GM18951 (cell line): Measurements from ENCODE around the gene UBC.

Experiments used
- POLR2A ChIP-seq: IDR thresholded peaks from 4 replicates; pipeline ENCODE4 v1.6.1; 2011; ENCODE audit warnings: mild to moderate bottlenecking; ENCODE audit not compliant: insufficient read length, insufficient read depth; ENCODE audit errors: extremely low read depth
- in situ Hi-C: fragments of 300-500 bp; cut with MboI; formaldehyde crosslinking; loops from one replicate; pipeline ENCODE4 v1.12.0; 2022; ENCODE audit warnings: low sequenced_read_pairs, mixed read lengths, inconsistent platforms; ENCODE audit not compliant: unreplicated experiment

The UBC gene

GRCh38 chr12:124863416-124864325, 50.8 kb downstream of the UBC start, which contains the start of gene SCARB1:
Gene SCARB1, minus strand, starts transcription at chr12:124863864. Its CDS starts 144 bp downstream, at chr12:124863720.
- in situ Hi-C loops = no loop called here
- TF ChIP-seq POLR2A = peak; percentile 95

DNA sequence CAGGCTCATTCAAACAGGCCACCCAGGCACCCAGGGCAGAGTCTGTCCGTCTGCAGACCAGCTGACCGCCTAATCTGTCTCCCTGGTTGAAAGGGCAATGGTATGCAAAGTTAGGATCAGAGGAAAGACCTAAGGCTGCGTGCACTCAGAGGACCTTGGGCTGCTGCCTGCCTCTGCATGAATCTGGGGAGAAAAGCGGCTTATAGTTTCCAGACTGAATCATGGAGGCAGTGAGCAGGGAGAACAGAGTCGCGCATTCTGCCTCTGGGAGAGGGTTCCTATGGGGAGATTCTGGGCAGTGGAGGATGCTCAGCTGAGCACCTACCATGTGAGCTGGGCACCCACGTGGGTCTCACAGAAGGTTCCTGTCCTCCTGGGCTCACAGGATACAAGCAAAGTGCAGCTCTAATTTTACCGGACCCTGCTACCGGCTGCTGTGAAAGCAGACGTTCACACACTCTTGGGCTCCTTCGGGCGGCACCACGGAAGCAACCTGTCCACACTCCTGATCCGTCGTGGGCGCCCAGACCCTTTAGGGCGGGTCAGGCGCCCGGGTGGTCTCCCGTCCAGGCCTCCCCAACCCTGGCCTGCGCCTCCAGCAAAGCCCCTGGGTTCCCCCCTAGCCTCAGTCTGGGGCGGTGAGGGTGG, 51.6 kb downstream of the UBC start:
- in situ Hi-C loops = no loop called here
- peak; percentile 27 for TF ChIP-seq POLR2A

DNA sequence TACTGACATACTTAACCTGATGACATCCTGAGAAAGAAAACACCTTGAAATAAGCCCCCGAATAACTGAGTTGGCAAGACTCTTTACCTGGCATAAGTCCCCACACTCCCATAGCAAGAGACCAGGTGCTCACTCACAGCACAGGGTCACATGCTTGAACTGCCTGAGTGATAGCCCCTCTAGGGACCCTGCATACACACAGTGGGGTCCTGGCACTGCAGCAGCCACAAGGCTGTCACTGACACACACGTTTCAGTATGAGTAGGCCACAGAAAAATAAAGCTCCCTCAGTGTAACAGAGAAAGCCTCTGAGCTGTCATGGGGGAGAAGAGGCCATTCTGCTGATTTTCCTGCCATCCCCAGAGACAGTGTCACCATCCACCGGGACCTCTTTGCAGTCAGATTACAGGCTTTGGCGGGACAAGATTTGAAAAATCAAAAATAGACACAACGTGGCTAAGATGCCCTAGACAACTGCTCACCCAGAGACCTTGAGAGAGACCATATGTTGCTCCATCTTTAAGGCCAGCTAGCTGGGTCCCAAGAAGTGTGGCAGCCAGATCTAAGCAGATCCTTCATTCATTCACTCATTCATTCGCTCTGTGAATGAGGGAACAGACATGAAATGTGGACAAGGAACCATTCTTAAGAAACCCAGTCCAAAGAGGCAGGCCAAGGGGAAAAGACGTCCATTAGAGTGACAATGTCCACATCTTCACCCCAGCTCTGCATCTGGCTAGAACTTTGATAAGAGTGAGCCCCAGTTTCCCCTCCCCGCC, 52.4 kb downstream of the UBC start:
- in situ Hi-C loops = no loop called here
- no peak for TF ChIP-seq POLR2A
